CD14-positive monocyte (primary cell): ENCODE data around the gene ARHGEF1. TPM values are rescaled to one million over a fixed set of nuclear protein-coding genes. Genes with fewer than 3 reads are reported as not detected.

Source experiments
- DNase-seq, 3 donors: peaks; one replicate each; pipeline ENCODE4 v3.0.0-alpha.2; 2011 to 2022
- H2AFZ ChIP-seq: 2 replicates; pipeline ENCODE4 v1.6.0; 2012; ENCODE audit warnings: mild to moderate bottlenecking, low read depth, low read length, inconsistent platforms; ENCODE audit not compliant: insufficient read depth, poor library complexity, severe bottlenecking
- H3K27ac ChIP-seq, 2 donors: 1 replicate in 1 of 2; 2 replicates in 1 of 2; pipeline ENCODE4 v1.5.1; 2012 to 2013; ENCODE audit warnings: low read length in 2 of 2, control low read depth in 1 of 2, inconsistent platforms in 1 of 2, low read depth in 1 of 2, mild to moderate bottlenecking in 1 of 2
- H3K27me3 ChIP-seq, 2 donors: one replicate each; pipeline versions ENCODE4 v1.6.0 to v1.6.1; 2011 to 2013; ENCODE audit warnings: low read length in 2 of 2; ENCODE audit not compliant: control insufficient read depth in 2 of 2, insufficient read depth in 2 of 2
- H3K36me3 ChIP-seq, 2 donors: replicated peaks in 1 of 2; 1 replicate in 1 of 2; 2 replicates in 1 of 2; pipeline versions ENCODE4 v1.5.1 to v1.6.1; 2012 to 2013; ENCODE audit warnings: low read length in 2 of 2, control low read depth in 1 of 2, inconsistent platforms in 1 of 2, mild to moderate bottlenecking in 1 of 2; ENCODE audit not compliant: insufficient read depth in 2 of 2, control insufficient read depth in 1 of 2
- H3K4me1 ChIP-seq, 2 donors: 1 replicate in 1 of 2; 2 replicates in 1 of 2; pipeline versions ENCODE4 v1.5.1 to v1.6.1; 2012 to 2013; ENCODE audit warnings: low read length in 2 of 2, control low read depth in 1 of 2, inconsistent platforms in 1 of 2, mild to moderate bottlenecking in 1 of 2, moderate library complexity in 1 of 2; ENCODE audit not compliant: insufficient read depth in 2 of 2, control insufficient read depth in 1 of 2
- H3K4me2 ChIP-seq: replicated peaks from 2 replicates; pipeline ENCODE3; 2012; ENCODE audit warnings: low read length, moderate library complexity, mild to moderate bottlenecking; ENCODE audit not compliant: poor library complexity, severe bottlenecking; ENCODE audit errors: extremely low read depth
- H3K4me3 ChIP-seq, 3 experiments: fragments of 200-600 bp in 1 of 3; sonication (generic) in 1 of 3; replicated peaks in 1 of 3; 1 replicate in 2 of 3; 2 replicates in 1 of 3; pipeline ENCODE4 v1.5.1; 2011 to 2013; ENCODE audit warnings: low read length in 3 of 3, mild to moderate bottlenecking in 3 of 3, control low read depth in 2 of 3, low read depth in 2 of 3, inconsistent platforms in 1 of 3, moderate library complexity in 1 of 3
- H3K79me2 ChIP-seq: 2 replicates; pipeline ENCODE4 v1.6.0; 2012; ENCODE audit warnings: mild to moderate bottlenecking, control low read depth, inconsistent platforms, low read length, moderate library complexity; ENCODE audit not compliant: insufficient read depth
- H3K9ac ChIP-seq: 2 replicates; pipeline ENCODE4 v1.6.0; 2017; ENCODE audit warnings: low read length, mild to moderate bottlenecking; ENCODE audit not compliant: insufficient read depth, poor library complexity, severe bottlenecking
- H3K9me3 ChIP-seq, 2 donors: replicated peaks in 1 of 2; 1 replicate in 1 of 2; 2 replicates in 1 of 2; pipeline versions ENCODE4 v1.5.1 to v1.6.1; 2012 to 2013; ENCODE audit warnings: low read length in 2 of 2, control low read depth in 1 of 2; ENCODE audit not compliant: control insufficient read depth in 1 of 2, insufficient read depth in 1 of 2
- H4K20me1 ChIP-seq: 2 replicates; pipeline ENCODE4 v1.6.0; 2012; ENCODE audit warnings: mild to moderate bottlenecking, low read length, control low read depth, moderate library complexity; ENCODE audit not compliant: insufficient read depth
- H3K27ac Mint-ChIP-seq, 7 donors: one replicate each; pipeline ENCODE4 v1.8.0; 2020; ENCODE audit warnings: mild to moderate bottlenecking in 7 of 7, mixed read lengths in 7 of 7, moderate library complexity in 6 of 7, inconsistent platforms in 2 of 7
- H3K27me3 Mint-ChIP-seq, 3 donors: one replicate each; pipeline ENCODE4 v1.8.0; 2021 to 2022; ENCODE audit warnings: low read depth in 3 of 3, mild to moderate bottlenecking in 3 of 3, mixed read lengths in 3 of 3, moderate library complexity in 3 of 3, inconsistent platforms in 1 of 3
- H3K36me3 Mint-ChIP-seq, 2 donors: one replicate each; pipeline ENCODE4 v1.8.0; 2020; ENCODE audit warnings: mixed read lengths in 2 of 2, inconsistent platforms in 1 of 2, mild to moderate bottlenecking in 1 of 2
- H3K4me1 Mint-ChIP-seq: one replicate; pipeline ENCODE4 v1.8.0; 2020; ENCODE audit warnings: mild to moderate bottlenecking, mixed read lengths
- H3K4me3 Mint-ChIP-seq, 2 donors: one replicate each; pipeline ENCODE4 v1.8.0; 2020; ENCODE audit warnings: mild to moderate bottlenecking in 2 of 2, mixed read lengths in 2 of 2, moderate library complexity in 1 of 2
- H3K9me3 Mint-ChIP-seq, 7 donors: one replicate each; pipeline ENCODE4 v1.8.0; 2020 to 2022; ENCODE audit warnings: mixed read lengths in 7 of 7, mild to moderate bottlenecking in 6 of 7, moderate library complexity in 6 of 7, inconsistent platforms in 2 of 7
- WGBS: methylation state at CpG from one replicate; pipeline ENCODE4 v1.1.5; 2013; ENCODE audit warnings: missing lambda C conversion rate; ENCODE audit not compliant: insufficient coverage; 5-methylcytosine and 5-hydroxymethylcytosine counted together
- intact Hi-C, 2 donors: fragments of 100-400 bp; cut with micrococcal nuclease; formaldehyde crosslinking; loops; one replicate each; pipeline versions ENCODE4 v1.15.0 to v1.15.1; 2023
- polyA plus RNA-seq, 3 donors: library from polyadenylated mRNA; depleted of rRNA in 1 of 3; unstranded in 2 of 3; stranded (reverse) in 1 of 3; fragments of 300-500 nt in 2 of 3; fragments of >200 nt in 1 of 3; fragmentation: Illumina TruSeq in 2 of 3; gene quantifications; 1 replicate in 2 of 3; 2 replicates in 1 of 3; pipeline ENCODE4 v1.2.3, GENCODE V29; 2012 to 2021
- TF ChIP-seq, protein P1 (sequence below): fragments of 200-600 bp; IDR thresholded peaks from one replicate; pipeline ENCODE4 v1.8.0; 2022; ENCODE audit warnings: antibody characterized with exemption, mild to moderate bottlenecking

ARHGEF1 gene
- polyA plus RNA-seq, 3 donors, result 82.8 to 622 (median 95.5) TPM

DNA sequence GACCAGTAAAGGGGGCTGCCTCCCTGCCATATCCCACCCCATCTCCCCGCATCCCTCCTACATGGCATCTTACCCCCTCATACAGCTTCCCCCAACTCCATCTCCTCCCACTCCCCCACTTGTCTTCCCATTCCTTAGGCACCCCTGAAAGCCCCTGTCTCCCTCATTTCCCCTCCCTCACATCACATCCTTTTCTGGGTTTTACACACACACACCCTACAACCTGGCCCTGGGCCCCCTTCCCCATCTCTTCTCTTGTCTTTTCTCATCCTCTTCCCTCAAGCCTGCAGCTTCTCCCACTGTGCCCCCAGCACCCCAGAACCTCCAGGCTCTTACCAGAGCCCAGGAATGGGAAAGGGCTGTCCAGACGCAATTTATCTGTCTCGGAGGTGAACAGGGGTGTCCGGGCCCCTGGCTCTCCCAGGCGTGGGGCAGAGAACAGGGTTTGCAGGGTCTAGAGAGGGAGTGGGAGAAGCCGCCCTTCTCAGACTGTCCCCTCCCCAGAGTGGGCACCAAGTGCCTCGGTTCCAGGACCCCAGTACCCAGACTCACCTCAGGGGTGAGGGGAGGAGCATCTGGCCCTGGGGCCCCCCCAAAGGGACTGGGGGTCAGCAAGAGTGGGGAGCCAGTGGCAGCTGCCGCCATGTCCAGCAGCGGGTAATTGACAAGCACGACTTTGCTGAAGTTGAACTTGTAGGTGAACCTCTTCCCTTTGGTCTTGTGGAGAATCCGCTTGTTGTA lies 25.9 kb downstream of the ARHGEF1 start:
- Histone ChIP-seq H2AFZ (no peak overlapping the region), H3K27me3 (peaks cover 13 to 30% of the 10 kb centered on the region in 2 donors), H3K4me3 (no peak overlapping the region), H4K20me1 (peaks cover 88% of the 10 kb centered on the region), H3K36me3 (peaks cover 37 to 41% of the 10 kb centered on the region in 2 donors), H3K9ac (no peak overlapping the region), H3K79me2 (no peaks in the 10 kb centered on the region), H3K4me2 (no peak overlapping the region), H3K4me1 (no peaks in the 10 kb centered on the region), H3K27ac (no peak overlapping the region), H3K9me3 (peaks cover 0 to 5% of the 10 kb centered on the region in 2 donors)
- Mint-ChIP-seq H3K4me3 (no peak overlapping the region), H3K9me3 (peaks cover 0 to 4% (median 0%) of the 10 kb centered on the region in 7 donors), H3K4me1 (peaks cover 19% of the 10 kb centered on the region), H3K36me3 (peaks cover 38 to 39% of the 10 kb centered on the region in 2 donors), H3K27ac (no peak overlapping the region), H3K27me3 (peaks cover 4 to 40% (median 36%) of the 10 kb centered on the region in 3 donors)
- WGBS, result 92% methylated on average over 4 of the region's 11 CpGs
- no peak for DNase-seq
- TF ChIP-seq, protein P1, sequence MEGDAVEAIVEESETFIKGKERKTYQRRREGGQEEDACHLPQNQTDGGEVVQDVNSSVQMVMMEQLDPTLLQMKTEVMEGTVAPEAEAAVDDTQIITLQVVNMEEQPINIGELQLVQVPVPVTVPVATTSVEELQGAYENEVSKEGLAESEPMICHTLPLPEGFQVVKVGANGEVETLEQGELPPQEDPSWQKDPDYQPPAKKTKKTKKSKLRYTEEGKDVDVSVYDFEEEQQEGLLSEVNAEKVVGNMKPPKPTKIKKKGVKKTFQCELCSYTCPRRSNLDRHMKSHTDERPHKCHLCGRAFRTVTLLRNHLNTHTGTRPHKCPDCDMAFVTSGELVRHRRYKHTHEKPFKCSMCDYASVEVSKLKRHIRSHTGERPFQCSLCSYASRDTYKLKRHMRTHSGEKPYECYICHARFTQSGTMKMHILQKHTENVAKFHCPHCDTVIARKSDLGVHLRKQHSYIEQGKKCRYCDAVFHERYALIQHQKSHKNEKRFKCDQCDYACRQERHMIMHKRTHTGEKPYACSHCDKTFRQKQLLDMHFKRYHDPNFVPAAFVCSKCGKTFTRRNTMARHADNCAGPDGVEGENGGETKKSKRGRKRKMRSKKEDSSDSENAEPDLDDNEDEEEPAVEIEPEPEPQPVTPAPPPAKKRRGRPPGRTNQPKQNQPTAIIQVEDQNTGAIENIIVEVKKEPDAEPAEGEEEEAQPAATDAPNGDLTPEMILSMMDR, result no peak
- intact Hi-C loops, result no loop called here

GRCh38 chr19:41909706-41910105 lies 26.7 kb downstream of the ARHGEF1 start:
- H3K27me3 ChIP-seq, result peaks cover 18 to 36% of the 10 kb centered on the region in 2 donors
- peaks cover 20% of the 10 kb centered on the region for H3K4me1 Mint-ChIP-seq
- peaks cover 80% of the 10 kb centered on the region for H4K20me1 ChIP-seq
- DNase-seq, result no peak
- H3K9me3 Mint-ChIP-seq, result peaks cover 0 to 8% (median 4%) of the 10 kb centered on the region in 7 donors
- WGBS, result 90% methylated on average over 13 of the region's 13 CpGs
- H3K4me1 ChIP-seq, result no peaks in the 10 kb centered on the region
- no peak overlapping the region for H3K4me3 Mint-ChIP-seq
- H3K36me3 ChIP-seq, result peaks cover 29 to 32% of the 10 kb centered on the region in 2 donors
- H3K36me3 Mint-ChIP-seq, result peaks cover 30 to 33% of the 10 kb centered on the region in 2 donors
- no peak overlapping the region for H3K9ac ChIP-seq
- H3K9me3 ChIP-seq, result peaks cover 0 to 5% of the 10 kb centered on the region in 2 donors
- TF ChIP-seq, protein P1, result no peak
- H3K4me2 ChIP-seq, result no peak overlapping the region
- no peak overlapping the region for H3K27ac ChIP-seq
- H3K79me2 ChIP-seq, result no peaks in the 10 kb centered on the region
- peaks cover 4 to 46% (median 43%) of the 10 kb centered on the region in 3 donors for H3K27me3 Mint-ChIP-seq
- intact Hi-C loops, result no loop called here
- H3K27ac Mint-ChIP-seq, result no peak overlapping the region
- no peak overlapping the region for H3K4me3 ChIP-seq
- H2AFZ ChIP-seq, result no peak overlapping the region
